ENCODE results near the gene RPUSD3.

RPUSD3 gene

GRCh38 chr3:9828801-9829755 lies 14.7 kb downstream of the RPUSD3 start:
- DNase-seq: no peak

DNA sequence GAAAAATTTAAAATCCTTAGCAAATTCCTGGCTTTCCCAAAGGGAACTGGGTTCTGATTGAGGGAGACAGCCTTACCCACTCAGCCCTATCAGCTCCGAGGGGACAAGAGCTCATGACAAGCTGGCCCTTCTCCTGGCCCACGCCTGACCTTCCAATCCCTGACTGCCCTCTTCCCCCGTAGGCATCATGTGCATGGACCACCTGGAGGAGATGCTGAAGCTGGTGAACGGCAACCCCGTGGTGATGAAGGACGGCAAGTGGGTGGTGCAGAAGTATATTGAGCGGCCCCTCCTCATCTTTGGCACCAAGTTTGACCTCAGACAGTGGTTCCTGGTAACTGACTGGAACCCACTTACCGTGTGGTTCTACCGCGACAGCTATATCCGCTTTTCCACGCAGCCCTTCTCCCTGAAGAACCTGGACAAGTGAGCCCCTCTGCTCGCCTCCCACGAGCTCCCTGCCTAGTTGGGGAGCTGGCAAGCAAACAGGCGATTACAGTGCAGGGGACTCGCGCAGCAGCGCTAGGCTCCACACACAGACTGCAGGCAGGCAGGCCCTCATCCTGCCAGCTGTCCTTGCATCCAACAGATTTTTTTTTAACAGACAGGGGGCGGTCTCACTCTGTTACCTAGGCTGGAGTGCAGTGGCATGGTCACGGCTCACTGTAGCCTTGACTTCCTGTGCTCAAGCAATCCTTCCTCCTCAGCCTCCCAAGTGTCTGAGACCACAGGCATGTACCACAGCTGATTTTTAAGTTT lies 16.8 kb downstream of the RPUSD3 start:
- no peak for DNase-seq

DNA sequence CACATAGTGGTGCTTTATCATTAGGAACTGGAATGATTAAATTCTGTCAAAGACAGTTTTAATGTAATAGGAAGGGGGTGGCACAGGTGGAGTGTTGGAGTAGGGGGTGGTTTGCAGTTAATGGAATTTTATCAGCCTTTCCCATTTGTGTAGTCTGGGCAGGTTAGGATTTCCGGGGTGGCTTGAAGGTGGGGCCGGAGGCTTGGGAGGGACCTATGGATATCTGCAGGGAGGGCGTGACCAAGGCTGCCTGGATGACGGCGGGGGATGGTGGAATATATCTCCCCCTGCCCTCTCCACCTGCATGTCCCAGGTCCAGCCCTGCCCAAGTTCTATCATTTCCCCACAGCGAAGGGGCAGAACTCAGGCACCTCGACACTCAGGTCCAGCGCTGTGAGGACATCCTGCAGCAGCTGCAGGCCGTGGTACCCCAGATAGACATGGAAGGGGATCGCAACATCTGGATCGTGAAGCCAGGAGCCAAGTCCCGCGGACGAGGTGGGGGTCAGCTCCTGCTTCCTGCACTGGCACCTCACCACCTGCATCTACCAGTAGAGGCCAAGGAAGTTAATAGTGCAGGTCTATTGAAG lies 18.3 kb downstream of the RPUSD3 start:
- no peak for DNase-seq

DNA sequence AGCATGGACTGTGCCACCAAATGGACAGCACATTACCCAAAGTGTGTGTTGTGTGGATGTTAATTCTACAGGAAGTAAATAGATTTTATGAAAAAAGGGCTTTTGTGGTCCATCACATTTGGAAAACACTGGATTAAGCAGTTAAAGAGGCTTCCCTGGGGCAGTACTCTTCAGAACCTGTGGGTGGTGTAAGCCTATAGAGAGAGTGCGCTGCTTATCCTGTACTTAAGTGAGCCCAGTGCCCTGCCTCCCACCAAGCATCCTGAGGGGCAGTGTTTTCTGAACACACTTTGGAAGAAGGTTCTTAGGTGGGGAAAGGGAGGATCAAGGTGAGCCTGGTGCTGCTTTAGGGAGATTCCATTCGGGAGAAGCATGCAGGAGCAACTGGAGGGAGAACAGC lies 22.9 kb downstream of the RPUSD3 start:
- no peak for DNase-seq

DNA sequence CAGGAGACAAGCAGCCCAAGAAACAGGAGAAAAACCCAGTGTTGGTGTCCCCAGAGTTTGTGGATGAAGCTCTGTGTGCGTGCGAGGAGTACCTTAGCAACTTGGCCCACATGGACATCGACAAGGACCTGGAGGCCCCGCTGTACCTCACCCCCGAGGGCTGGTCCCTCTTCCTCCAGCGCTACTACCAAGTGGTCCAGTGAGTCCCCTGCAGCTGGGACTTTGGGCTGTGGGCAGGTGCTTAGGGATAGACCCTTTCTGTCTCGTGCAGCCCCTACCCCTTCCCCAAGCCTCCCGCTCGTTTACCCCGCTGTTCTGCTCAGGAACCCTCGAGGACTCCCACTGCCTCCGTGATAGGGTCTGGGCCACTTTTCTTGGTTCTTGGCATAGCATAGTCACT lies 23.3 kb downstream of the RPUSD3 start:
- DNase-seq: no peak

DNA sequence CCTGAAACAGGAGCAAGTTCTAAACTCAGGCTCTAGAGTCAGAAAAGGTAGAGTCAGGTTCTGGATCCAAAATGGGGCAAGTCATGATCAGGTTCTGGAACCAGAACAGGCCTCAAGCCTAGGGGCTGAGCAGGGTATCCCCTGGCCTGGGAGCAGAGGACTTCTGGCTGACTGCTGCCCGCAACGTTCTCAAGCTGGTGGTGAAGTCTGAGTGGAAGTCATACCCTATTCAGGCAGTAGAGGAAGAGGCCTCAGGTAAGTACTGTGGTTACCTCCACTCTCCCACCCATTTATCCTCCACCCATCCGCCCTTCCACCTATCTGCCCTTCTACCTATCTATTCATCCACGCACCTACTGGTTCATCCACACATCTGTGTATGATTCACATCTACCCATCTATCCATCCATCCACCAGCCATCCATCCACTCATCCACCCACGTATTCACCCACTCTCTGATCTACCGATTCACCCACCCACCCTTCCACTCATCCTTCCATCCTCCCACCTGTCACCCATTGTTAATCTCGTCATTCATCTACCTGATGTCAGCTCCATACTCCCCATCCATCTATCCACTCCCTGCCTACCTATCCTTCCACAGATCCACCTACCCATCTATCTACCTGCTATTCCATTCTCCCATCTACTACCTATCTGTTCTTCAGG lies 25.0 kb downstream of the RPUSD3 start:
- no peak for DNase-seq

GRCh38 chr3:9817436-9817835 lies 26.4 kb downstream of the RPUSD3 start:
- DNase-seq: no peak

DNA sequence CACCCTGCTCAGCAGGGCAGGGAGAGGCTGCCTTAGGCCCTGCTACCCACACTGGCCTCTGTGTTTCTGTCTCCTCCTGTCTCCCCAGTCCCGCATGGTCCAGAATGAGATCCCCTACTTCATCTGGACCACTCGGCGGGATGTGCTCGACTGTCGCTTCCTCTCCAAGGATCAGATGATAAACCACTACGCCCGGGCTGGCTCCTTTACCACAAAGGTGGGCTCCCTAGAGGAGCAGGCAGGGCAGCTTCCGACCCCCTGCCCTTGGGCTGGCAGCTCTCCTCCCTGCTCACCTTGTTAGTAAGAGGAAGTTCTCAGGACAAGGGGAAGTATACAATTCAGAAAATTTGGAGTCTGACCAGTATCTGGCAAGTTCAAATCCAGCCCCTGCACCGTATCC lies 27.8 kb downstream of the RPUSD3 start:
- DNase-seq: no peak

DNA sequence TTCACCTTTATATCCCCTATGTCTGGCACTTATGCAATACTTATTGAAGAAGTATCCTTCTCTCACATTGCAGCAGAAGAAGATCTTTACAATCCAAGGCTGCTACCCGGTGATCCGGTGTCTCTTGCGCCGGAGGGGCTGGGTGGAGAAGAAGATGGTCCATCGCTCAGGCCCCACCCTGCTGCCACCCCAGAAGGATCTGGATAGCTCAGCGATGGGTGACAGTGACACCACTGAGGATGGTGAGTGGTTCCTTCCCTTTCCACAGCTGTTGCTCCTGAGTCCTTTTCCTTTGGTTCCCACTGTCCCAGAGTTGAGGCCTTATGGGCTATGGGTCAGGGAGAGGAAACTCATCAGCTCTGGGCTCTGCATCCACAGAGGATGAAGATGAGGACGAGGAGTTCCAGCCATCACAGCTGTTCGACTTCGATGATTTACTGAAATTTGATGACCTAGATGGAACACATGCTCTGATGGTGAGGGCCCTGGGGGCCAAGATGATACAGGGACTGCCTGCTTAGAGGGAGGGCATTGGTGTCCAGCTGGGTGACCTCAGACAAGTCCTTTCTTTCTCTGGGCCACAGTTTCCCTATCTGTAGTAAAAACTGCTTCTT lies 30.8 kb downstream of the RPUSD3 start:
- DNase-seq: no peak

GRCh38 chr3:9810846-9811245 lies 33.0 kb downstream of the RPUSD3 start:
- DNase-seq: no peak

- no peak for DNase-seq
These were observed 33.4 kb downstream of the RPUSD3 start for GRCh38 chr3:9810433-9810770.

DNA sequence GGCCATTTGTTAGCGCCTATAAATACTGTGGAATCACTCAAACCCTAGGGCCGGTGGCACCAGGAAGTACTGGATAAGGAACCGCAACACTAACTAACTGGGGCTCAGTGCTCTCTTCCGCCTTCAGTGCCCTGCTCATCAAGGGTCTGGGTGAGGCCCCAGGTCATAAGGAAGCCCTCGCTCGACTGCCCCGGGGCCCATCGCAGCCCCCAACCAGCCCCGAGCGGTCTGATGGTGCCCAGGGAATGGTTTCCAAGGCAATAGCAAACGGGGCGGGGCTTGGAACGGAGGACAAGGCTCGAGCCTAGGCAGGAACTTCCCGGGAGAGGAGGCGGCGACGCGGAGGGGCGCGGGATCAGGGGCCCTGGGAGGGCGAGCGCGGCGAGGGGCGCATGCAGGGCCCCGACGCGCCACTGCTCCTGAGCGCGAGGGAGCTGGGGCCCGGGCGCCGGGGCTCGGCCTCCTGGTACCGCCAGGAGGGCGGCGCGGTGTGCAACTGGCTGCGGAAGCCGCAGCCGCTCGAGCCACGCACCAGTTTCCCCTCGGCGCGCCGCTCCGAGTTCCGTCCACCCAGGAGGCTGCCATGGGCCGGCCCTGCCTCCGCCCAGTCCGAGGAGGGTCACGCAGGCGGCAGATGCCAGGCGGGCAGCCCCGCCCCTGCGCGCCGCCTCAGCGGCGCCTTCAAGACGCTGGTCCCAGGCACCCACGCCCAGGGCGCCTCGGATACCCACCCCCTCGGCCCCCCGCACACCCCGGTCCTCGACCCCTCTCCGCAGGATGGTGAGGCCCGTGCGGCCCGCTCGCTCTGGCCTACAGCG lies 34.0 kb downstream of the RPUSD3 start, which contains the start of gene TTLL3:
Gene TTLL3, plus strand, starts transcription at position 648 of the 818 bp plus-strand sequence. CDS start 400 bp downstream, outside the sequence.
- DNase-seq: peak; percentile 23

- DNase-seq: no peak
These were observed 34.6 kb downstream of the RPUSD3 start for GRCh38 chr3:9809239-9809614.

DNA sequence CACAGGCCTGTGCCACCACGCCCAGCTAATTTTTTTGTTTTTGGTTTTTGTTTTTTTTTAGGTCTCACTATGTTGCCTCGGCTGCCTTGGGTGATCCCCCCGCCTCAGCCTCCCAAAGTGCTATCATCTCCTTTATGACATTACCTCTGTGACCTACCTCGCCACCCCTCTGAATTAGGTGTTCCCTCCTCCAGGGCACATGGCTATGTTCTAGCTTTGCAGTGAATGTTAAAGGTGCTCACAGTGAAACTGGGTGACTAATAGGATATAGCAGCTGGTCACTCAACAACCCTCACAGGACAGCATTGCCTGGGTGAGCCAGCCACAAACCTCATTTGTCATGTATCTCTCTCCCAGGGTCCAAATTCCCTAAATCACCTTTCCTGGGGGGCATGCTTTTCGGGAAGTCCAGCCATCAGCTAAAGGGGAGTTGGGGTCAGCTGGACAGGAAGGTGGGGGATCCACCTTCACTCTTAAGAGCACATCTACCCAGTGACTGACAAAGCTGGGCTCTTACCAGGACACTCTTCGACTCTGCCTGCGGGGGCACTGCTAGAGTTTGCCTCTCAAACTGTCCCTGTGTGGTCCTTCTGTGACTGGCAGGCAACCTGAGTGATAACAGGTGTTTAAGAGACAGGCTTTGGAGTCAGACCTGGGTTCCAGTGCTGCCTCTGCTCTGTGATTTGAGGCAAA lies 35.3 kb downstream of the RPUSD3 start:
- peak; percentile 8 for DNase-seq

GRCh38 chr3:9807981-9808344 lies 35.8 kb downstream of the RPUSD3 start:
- no peak for DNase-seq

DNA sequence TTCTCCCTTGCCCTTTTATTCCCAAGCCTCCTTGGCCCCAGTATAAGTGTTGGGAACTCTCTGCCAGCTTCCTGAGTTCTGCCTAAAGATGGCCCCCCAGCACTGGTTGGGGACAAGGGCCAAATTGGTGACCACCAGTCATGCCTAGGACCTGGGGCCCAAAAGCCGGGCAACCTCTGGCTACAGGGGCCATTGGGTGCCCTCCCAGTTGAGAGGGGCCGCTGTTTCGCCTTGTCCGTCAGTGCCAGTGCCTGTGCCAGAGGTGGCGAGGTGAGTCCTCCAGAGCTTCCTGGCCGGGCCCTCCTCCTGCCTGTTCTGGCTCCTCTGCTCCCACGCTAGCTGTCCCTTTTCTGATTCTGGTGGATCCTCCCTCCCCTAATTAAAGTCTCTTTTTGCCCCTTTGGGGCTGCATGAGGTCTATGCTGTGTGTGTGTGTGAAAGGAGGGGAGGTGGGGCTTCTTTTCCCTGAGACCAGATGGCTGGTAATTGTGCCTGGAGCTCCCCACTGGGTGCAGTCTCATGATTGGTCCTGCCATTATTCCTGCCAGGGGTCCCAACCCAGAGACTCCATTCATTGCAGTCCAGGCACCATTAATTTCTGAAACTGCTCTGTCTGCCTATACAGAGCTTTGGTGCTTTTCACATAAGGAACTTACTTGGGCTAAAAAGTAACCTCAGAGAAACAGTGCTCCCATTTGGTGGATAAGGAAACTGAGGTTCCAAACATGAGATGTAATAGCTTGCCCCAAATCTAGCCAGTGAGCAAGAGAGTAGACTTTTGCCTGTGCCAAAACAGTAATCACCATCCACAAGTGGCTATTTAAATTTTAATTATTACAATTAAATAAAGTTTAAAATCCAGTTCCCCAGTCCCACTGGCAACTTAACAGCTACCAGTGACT lies 36.9 kb downstream of the RPUSD3 start:
- DNase-seq: no peak

GRCh38 chr3:9806137-9806536 lies 37.7 kb downstream of the RPUSD3 start:
- no peak for DNase-seq

GRCh38 chr3:9804996-9805395 lies 38.8 kb downstream of the RPUSD3 start:
- DNase-seq: no peak

- no peak for DNase-seq
These were observed 40.3 kb downstream of the RPUSD3 start for GRCh38 chr3:9803494-9803893.

- no peak for DNase-seq
These were observed 43.3 kb downstream of the RPUSD3 start for GRCh38 chr3:9800529-9800928.
